ENCODE measurements around the gene WASHC2C. TPM values are rescaled to one million over a fixed set of nuclear protein-coding genes. Genes with fewer than 3 reads are reported as not detected.
A peak's percentile ranks its signal among the peaks of the same experiment; 100 is the strongest.
"Not testable (repeated sequence)": the region's sequence is repeated elsewhere in the genome, so short reads cannot be mapped to it uniquely, and the experiment has no call there.

WASHC2C gene
- polyA plus RNA-seq, 12 donors = 19.7 to 49.2 (median 24.6) TPM; not detected in 1

- DNase-seq = not testable (repeated sequence)
These were observed 36.0 kb downstream of the WASHC2C start for GRCh38 chr10:45763037-45763436.

GRCh38 chr10:45768334-45768733, 41.3 kb downstream of the WASHC2C start:
- DNase-seq = not testable (repeated sequence)

GRCh38 chr10:45771757-45772461, 44.8 kb downstream of the WASHC2C start:
- not testable (repeated sequence) for DNase-seq

GRCh38 chr10:45786217-45786616, 59.2 kb downstream of the WASHC2C start:
- not testable (repeated sequence) for DNase-seq

GRCh38 chr10:45787212-45787741, 60.2 kb downstream of the WASHC2C start:
- not testable (repeated sequence) for DNase-seq

GRCh38 chr10:45789991-45790390, 62.9 kb downstream of the WASHC2C start:
- not testable (repeated sequence) for DNase-seq

GRCh38 chr10:45790694-45791426, 63.8 kb downstream of the WASHC2C start:
- not testable (repeated sequence) for DNase-seq

- not testable (repeated sequence) for DNase-seq
These were observed 67.7 kb downstream of the WASHC2C start for GRCh38 chr10:45794761-45795160.

- not testable (repeated sequence) for DNase-seq
These were observed 76.3 kb downstream of the WASHC2C start for GRCh38 chr10:45803060-45804010.

GRCh38 chr10:45804996-45805395, 77.9 kb downstream of the WASHC2C start:
- DNase-seq = not testable (repeated sequence)

GRCh38 chr10:45809837-45810236, 82.8 kb downstream of the WASHC2C start:
- DNase-seq = peak; percentile 15

GRCh38 chr10:45811075-45811474, 84.0 kb downstream of the WASHC2C start:
- no peak for DNase-seq

- DNase-seq = not testable (repeated sequence)
These were observed 85.9 kb downstream of the WASHC2C start for GRCh38 chr10:45812959-45813358.

- not testable (repeated sequence) for DNase-seq
These were observed 87.1 kb downstream of the WASHC2C start for GRCh38 chr10:45814146-45814545.

- no peak for DNase-seq
These were observed 90.2 kb downstream of the WASHC2C start for GRCh38 chr10:45817130-45817859.

GRCh38 chr10:45817912-45818311, 90.8 kb downstream of the WASHC2C start:
- DNase-seq = no peak

GRCh38 chr10:45819552-45819951, 92.5 kb downstream of the WASHC2C start:
- no peak for DNase-seq

- peak; percentile 9 for DNase-seq
These were observed 93.2 kb downstream of the WASHC2C start for GRCh38 chr10:45820107-45820830.

GRCh38 chr10:45822918-45823317, 95.9 kb downstream of the WASHC2C start:
- DNase-seq = not testable (repeated sequence)
